HG02884 (cell line): Measurements from ENCODE around the gene HDAC9.

Experiments used
- ATAC-seq: cut with Tn5 transposase; IDR thresholded peaks from one replicate; pipeline ENCODE4 v1.9.1; 2021; ENCODE audit warnings: mild to moderate bottlenecking, moderate library complexity; ENCODE audit not compliant: unreplicated experiment

HDAC9 gene

DNA sequence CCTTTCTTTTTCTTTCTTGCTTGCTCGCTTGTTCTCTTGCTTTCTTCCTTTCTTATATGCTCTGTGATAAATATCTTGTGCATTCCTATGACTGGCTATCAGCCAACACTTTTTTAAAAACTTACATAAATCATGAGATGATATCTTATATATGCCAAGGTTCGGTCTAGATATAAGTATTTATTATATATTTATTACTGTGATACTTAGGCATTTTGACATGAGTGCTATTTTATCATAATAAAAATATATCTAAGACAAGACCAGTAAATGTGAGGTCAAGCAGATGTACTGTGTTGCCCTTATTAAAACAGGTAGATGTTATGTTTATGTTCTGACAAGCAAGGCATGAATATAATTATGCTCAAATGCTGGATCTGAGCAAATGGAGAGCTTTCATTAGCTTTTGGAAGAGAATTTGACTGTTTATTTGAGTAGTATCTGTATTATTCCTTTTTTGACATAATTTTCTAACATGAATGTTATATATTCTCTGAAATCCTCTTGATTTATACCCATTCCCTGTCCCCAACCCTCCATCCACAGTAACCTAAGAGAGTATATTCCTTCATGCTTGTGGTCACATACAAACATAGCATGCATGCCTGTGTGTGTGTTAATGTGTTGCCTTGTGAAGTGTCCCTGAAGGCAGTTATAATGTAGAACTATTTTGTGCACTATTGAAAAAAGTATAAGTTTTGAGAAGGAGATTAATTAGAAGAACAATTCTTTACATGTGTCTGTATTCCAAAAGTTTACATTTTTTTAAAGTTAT is 158.0 kb downstream of the HDAC9 start:
- no peak for ATAC-seq

DNA sequence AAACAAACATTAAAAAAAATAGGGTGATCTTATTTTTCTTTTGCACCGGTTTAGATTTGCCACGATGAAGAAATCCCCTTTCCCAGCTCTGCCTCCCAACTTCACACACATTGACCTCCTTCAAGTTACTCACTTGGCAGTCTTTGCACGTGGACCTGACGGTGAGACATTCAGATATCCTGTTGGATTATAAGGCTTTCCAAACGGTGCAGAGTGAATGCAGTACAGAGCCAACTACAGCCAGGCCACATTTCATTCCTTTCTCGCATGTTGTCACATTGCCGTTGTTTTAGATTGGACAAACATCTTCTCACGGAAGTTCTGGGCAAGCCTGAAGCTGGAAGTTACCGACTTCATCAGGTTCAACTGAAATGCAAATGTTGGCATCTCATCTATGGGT is 159.2 kb downstream of the HDAC9 start:
- no peak for ATAC-seq

DNA sequence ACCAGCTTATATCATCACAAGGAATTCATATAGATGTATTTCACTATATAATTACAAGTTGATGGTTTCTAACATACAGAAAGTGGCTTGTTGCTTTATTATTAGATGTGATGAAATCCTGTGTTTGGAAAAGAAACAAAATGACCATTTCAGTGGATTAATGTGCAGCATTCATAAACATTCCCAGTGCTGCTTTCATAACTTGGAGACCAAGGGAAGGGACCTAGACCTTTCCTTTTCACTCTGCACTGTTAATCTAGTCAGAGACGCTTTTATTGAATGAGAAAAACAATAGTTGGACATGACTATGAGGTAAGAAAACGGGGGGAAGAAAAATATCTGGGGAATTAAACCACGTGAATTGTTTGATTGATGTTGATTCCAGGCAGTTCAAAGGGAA is 160.0 kb downstream of the HDAC9 start:
- no peak for ATAC-seq

DNA sequence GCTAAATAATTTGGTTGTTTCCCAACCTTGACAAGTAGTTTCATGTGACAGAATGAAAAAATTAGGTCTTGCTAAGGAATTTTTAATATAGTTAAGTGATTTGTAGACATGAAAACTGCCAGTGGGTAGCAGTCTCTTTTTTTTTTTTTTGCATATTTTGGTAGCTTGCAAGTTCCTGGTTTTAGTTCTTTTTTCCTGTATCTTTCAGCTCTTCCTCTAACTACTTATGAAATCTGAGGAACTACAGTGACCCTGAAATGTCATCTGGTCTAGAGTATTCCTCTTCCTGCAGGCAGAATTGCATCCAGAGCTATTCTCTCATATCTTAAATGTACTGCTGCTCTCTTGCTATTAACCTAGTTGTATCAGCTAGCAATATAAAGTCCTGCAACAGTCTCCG is 160.4 kb downstream of the HDAC9 start:
- no peak for ATAC-seq

DNA sequence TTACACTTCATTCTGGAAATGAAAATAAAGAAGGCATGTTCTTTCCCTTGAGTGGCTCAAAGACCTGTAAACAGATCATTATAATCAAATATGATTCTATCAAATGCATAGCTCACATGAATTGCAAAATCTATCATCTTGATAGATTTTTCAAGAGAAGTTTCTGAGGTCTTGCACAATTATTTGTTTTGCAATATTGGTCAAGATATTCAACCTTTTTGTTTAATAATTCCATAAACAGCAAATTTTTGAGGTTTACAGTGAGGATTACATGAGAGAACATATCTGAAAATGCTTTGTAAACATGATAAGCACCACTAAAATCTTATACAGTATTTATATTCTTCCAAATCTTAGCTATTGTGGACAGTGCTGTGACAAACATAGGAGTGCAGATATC is 160.8 kb downstream of the HDAC9 start:
- no peak for ATAC-seq

DNA sequence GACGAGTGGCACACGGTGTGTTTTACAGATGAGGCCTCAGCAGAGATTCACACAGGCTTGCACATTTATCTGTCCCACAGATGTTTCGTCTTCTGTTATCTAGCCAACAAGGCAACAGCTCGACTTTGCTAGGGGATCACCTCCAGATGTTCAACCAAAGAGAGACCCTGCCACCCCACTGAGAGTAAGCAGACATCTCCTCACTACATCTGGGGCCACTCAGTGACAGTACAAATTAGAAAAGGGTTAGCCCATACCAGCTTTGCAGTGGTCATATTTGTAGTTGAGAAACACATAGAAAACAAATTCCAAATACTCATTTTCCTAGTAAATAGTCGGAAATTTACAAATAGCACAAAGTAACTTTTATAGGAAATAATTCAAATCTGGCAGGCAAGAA is 164.2 kb downstream of the HDAC9 start:
- no peak for ATAC-seq

DNA sequence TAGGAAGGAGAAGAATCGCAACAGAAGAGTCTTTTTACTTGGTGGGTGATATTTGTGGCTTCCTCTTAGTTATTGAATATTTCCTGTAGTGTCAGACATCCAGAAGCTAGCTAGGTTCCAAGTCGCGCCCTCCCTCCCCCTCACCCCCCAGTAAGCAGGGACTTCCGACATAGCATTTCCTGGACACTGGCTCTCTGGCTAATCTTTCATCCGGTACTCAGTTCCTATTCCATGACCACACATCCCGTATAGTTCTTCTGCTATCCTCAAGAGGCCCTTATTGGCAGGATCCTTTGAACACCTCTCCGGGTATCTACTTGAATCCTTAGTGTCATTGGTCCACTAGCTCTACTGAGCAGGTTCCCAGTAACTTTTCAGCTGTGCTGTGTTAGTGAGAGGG is 167.8 kb downstream of the HDAC9 start:
- no peak for ATAC-seq

DNA sequence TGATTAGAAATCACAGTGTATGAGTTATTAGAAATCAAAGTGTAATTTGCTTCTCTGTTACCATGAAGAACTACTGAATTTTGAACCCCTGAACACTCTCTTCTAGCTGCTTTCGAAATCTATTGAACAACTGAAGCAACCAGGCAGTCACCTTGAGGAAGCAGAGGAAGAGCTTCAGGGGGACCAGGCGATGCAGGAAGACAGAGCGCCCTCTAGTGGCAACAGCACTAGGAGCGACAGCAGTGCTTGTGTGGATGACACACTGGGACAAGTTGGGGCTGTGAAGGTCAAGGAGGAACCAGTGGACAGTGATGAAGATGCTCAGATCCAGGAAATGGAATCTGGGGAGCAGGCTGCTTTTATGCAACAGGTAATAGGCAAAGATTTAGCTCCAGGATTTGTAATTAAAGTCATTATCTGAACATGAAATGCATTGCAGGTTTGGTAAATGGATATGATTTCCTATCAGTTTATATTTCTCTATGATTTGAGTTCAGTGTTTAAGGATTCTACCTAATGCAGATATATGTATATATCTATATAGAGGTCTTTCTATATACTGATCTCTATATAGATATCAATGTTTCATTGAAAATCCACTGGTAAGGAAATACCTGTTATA is 170.7 kb downstream of the HDAC9 start:
- peak; percentile 99 for ATAC-seq

DNA sequence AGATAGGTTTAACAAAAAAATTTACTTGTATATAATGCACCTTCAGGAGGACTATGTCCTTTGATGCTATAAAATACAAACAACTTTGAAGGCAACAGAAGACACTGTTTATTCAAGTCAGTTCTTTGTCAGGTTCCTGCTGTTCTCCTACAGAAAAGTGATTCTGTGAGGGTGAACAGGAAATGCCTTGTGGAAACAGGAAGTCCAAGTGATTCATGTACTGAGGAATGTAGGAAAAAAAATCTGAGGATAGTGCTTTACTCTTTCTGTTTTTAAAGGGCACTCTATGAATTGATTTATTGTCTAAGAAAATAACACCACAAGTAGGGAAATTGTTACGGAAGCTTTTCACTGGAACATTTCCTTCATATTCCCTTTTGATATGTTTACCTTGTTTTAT is 171.9 kb downstream of the HDAC9 start:
- ATAC-seq: no peak

DNA sequence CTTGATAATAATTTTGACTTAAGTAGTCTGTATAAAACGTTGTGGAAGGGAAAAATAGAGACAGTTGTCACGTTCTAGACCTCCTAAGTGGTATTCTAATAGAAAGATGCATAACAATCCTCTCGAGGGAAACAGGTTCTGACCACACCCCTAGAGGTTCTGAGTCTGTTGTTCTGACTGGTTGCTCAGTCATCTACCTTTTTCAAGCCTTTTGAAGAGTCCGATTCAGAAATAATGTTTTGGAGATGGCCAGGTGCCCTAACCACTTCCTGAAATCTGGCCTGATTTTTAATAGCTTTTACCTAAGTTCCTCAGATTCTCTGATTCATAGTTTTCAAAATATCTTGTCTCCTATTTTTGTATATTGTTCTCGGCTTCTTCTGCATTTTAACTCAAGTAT is 175.6 kb downstream of the HDAC9 start:
- ATAC-seq: no peak

DNA sequence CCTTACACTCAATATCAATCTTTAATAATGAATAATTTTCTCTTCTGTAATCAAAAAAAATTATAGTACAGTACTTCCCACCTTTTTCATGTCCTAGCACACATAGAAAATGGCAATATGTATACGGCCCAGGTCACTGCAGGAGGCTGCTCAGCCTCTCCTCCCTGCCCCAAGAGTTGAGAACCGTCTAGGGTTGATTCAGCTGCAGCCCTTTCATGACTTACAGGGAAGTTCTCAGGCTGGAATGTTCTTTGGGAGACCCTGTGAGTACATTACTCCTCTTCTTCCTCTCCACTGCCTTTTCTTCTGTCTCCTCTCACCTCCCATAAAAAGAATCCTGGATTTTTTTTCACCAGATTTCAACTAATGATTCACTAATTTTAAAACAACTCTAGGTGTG is 180.0 kb downstream of the HDAC9 start:
- no peak for ATAC-seq

DNA sequence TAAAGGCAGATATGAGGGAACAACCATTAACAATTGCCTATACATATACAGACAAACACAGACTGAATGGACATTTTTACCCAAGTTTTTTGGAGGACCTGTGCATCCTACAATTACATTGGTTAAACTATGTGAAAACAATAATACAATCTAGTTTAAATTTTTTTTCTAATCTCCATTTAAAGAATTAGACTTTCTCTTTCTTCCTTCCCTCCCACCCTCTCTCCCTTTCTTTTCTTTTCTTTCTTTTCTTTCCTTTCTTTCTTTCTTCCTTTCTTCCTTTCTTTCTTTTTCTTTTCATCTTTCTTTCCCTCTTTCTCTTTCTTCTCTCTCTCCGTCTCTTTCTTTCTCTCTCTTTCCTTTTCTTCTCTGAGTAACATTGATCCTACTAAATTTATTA is 183.7 kb downstream of the HDAC9 start:
- ATAC-seq: no peak

DNA sequence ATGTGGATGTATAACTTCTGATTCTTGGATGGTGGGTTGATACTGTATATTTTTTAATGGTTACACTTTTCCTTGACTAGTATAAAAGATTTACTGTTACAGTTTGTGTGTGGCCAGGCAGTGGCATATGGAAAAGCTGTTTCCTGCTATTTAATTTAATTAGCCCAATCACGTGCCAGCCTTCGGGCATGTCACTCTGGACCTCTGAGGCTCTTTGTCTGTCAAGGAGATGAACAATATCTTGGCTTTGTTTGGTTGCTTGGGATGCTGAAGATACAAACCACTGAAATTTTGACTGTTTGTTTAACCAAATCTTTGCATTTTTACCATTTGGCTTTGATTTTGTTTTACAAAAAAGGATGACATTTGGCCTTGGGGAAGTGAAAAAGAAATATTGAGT is 185.0 kb downstream of the HDAC9 start:
- no peak for ATAC-seq

DNA sequence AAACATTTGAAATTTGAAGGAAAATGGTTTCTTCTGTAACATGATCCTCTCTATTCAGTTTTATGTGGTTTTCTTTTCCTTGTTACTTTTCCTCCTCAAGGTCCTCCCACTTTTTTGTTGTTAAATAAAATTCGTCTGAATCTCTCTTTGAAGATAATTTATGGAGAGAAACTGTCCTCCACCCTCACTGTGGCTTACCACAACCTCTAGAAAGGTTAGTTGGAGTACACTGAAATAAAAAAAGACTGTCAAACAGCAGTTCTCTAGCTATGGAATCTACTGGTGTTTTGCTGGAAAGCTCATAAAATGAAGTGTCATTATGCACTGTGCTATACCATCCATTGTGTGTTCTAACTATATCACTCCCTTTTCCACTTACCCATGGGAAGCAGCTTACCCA is 189.4 kb downstream of the HDAC9 start:
- no peak for ATAC-seq

DNA sequence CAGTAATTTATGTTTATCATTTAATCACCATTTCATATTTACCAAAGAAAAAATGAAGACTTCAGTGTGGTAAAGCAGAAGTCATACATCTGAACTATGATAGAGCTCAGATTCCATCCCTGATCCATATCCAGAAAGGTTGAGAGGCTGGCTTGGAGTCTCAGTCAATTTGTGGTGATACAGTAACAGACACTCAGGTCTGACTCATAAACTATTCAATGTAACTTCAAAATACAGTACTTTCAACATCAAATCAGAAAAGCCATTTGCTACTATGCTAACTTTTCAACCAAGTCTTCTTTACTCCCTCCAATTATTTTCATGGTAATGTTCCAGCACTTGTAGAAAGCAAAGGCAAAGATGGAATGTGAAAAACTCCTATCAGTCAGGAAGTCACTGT is 190.4 kb downstream of the HDAC9 start:
- ATAC-seq: no peak

DNA sequence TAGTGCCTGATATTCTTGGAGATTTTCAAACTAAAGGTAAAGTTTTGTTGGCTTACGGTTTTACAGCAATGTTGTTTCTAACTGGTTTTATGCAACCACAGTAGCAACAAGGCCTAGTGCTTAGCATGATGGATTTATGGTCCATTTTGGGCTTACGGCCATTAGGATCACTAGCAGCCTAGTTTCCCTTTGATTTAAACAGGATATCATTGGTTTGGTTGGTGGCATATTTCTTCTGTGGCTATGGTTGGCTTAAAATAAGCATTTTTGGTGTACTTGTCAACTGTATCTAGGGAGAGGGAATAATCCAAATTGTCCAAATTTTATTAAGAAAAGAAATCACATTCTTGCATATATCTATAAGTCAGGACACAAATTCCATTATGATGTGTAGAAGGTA is 194.0 kb downstream of the HDAC9 start:
- ATAC-seq: no peak

DNA sequence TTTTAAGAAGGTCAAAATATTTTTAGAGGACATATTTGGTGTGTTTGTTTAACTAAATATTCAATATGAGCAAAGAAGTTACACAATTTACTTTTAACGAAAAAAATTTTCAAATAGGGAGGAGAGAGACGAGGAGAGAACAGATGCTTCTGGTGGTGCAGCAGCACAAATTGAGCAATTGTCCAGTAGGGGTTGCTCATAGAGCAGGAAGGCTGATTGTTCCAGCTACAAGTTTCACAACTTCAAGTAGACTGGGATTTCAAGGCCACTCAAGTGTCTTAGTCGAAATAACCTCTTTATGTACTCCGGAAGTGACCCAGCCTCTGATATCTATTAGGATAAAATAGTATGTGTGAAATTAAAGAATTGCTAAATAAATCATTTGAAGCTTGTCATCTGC is 197.9 kb downstream of the HDAC9 start:
- no peak for ATAC-seq

DNA sequence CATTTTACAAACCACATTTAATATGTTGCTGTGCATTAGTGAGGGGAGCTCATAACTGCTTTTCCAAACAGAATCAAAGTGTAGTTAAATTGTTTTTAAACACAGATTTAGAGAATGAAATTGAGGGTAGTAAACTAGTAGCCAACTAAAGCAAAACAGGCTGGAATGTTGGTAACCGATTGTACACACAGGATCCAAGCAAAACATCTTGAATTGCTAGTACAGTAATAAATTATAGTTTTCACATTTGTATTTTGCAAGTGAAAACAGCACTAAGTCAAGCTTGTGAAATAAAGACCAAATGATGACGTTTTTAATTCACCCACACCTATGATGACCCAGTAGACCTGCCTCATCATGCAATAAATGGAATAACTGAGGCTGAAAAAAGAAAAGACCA is 198.3 kb downstream of the HDAC9 start:
- no peak for ATAC-seq

DNA sequence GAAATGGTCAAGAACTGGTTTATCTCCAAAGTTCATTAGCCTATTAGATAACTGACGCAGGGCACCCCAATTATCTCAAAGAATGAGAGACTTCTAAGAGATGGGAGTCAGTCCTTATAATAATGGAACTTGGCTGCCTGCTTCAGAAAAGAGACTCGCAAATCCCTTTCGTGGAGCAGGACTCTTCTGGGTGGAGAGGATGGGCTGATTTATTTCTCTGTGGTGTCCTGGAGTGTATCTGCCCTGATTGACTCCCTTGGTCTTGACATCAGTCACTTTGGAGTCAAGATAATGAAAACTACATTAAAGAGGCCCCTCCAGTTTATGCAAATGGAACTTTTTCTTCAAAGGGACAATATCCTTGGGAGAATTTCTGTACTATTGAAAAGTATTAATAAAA is 198.9 kb downstream of the HDAC9 start:
- ATAC-seq: no peak

DNA sequence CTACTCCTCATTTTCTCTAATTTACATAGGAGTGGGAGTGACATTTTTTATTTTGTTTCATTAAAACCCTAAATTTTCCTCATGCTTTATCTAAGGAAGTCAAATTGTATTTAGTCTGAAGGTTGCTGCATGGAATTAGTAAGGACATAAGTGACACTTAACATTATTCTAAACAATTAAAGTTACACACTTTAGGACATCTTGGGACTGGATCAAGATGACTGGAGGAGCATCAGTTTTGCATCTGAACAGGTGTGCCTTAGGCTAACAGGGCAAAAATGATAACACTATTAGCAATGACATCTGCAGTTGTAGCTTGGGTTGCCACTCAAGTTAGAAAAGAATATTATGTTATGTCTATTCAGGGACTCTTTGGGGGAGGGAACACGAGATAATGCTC is 199.4 kb downstream of the HDAC9 start:
- no peak for ATAC-seq

DNA sequence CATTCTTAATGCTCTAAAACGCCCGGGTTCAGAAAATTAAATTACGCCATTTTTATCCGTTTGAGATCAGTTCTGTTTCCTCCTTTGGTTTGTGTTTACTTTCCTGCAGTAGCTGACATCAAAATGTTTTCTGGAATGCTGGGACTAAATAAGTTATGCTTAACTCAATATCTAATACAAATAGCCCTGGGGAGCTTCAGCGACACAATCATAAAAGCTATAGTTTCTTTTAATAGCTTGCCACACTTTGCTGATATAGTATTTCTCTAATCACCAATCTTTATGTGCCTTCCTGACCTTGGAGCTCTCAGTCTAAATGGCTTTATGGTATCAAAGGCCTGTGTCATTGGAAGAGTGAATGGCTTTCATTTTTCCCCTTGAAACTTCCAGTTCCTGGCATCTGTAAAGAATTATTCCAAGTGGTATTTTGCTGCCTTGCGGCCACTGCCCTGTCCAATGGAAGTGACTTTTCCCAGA is 202.7 kb downstream of the HDAC9 start:
- no peak for ATAC-seq

DNA sequence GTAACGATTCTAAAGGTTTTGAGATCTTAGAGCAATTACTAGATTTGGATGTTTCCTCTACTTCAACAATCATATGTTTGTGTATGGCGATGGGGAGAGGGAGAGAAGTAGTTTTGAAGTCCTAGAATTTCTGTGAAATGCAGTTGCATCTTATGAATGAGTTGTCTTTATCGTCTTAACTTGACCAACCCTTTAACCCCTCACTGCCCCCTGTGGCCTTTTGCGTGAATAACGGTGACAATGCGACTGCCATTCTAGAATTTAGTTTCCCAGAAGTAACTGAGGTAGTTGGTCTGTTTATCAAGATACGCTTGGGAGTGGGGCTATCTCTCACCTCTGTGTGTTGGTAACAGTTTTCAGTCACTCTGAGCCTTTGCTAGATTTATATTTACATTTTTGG is 204.6 kb downstream of the HDAC9 start:
- no peak for ATAC-seq
